ENCODE results near the gene ADAMTSL5.

The ADAMTSL5 gene

GRCh38 chr19:1465191-1466016, 47.4 kb downstream of the ADAMTSL5 start:
- peaks cover 24 to 41% (median 35%) of the 10 kb centered on the region in 10 experiments for H3K4me1 ChIP-seq
- peaks cover 2 to 22% (median 14%) of the 10 kb centered on the region in 11 experiments; a peak in 12 of 22 replicates for H3K36me3 ChIP-seq
- no peaks in the 10 kb centered on the region for H3K9me3 ChIP-seq (replicated peaks in 1 of 11)
- peaks cover 76 to 97% (median 82%) of the 10 kb centered on the region in 11 experiments for H4K20me1 ChIP-seq
- no peak for TF ChIP-seq Cebpa-rat (IDR thresholded peaks at IDR 0.05)
- H3K9ac ChIP-seq, result no peak overlapping the region
- no peak overlapping the region for H3K4me3 ChIP-seq
- H3K4me2 ChIP-seq, result peak overlapping the region in 7 of 11 experiments; percentile 4 to 60 (median 46); a peak in 8 of 22 replicates
- H3K27ac ChIP-seq, result no peak overlapping the region
- H3K27me3 ChIP-seq, result peaks cover 56 to 66% (median 61%) of the 10 kb centered on the region in 11 experiments

GRCh38 chr19:1461862-1462261, 51.0 kb downstream of the ADAMTSL5 start:
- Histone ChIP-seq H4K20me1 (peaks cover 48 to 96% (median 74%) of the 10 kb centered on the region in 11 experiments), H3K4me3 (no peak overlapping the region), H3K4me1 (peaks cover 4 to 34% (median 16%) of the 10 kb centered on the region in 10 experiments), H3K9me3 (replicated peaks in 1 of 11) (no peaks in the 10 kb centered on the region), H3K27me3 (peaks cover 28 to 47% (median 40%) of the 10 kb centered on the region in 11 experiments), H3K27ac (no peak overlapping the region), H3K4me2 (no peak overlapping the region), H3K36me3 (peaks cover 4 to 27% (median 20%) of the 10 kb centered on the region in 11 experiments; a peak in 12 of 22 replicates), H3K9ac (no peak overlapping the region)
- no peak for TF ChIP-seq Cebpa-rat (IDR thresholded peaks at IDR 0.05)

- H3K36me3 ChIP-seq, result peaks cover 0 to 19% (median 14%) of the 10 kb centered on the region in 11 experiments; a peak in 12 of 22 replicates
- H3K27ac ChIP-seq, result no peak overlapping the region
- no peak overlapping the region for H3K9ac ChIP-seq
- H3K9me3 ChIP-seq (replicated peaks in 1 of 11), result 0 out of 22 replicates have a peak, but pooled peaks cover 0 to 7% (median 0%) of the 10 kb centered on the region in 11 experiments
- peaks cover 43 to 94% (median 70%) of the 10 kb centered on the region in 11 experiments for H4K20me1 ChIP-seq
- peak overlapping the region in 5 of 11 experiments; percentile 28 to 64 (median 56); a peak in 9 of 22 replicates for H3K4me2 ChIP-seq
- no peak for TF ChIP-seq Cebpa-rat (IDR thresholded peaks at IDR 0.05)
- peaks cover 19 to 39% (median 26%) of the 10 kb centered on the region in 10 experiments for H3K4me1 ChIP-seq
- peaks cover 19 to 46% (median 36%) of the 10 kb centered on the region in 11 experiments for H3K27me3 ChIP-seq
- H3K4me3 ChIP-seq, result no peak overlapping the region
These were observed 52.5 kb downstream of the ADAMTSL5 start for GRCh38 chr19:1460033-1460995.

GRCh38 chr19:1459479-1459878, 53.3 kb downstream of the ADAMTSL5 start:
- Histone ChIP-seq H3K9ac (peak overlapping the region in 2 of 11 experiments; percentile 13 to 19; a peak in 1 of 22 replicates), H3K27me3 (peaks cover 14 to 46% (median 36%) of the 10 kb centered on the region in 11 experiments), H3K4me1 (peaks cover 28 to 44% (median 32%) of the 10 kb centered on the region in 10 experiments), H3K4me2 (peak overlapping the region in 5 of 11 experiments; percentile 28 to 64 (median 56); a peak in 9 of 22 replicates), H3K9me3 (replicated peaks in 1 of 11) (0 out of 22 replicates have a peak, but pooled peaks cover 0 to 7% (median 0%) of the 10 kb centered on the region in 11 experiments), H3K27ac (peak overlapping the region in 2 of 11 experiments; percentile 22 to 30; a peak in 2 of 22 replicates), H4K20me1 (peaks cover 34 to 90% (median 64%) of the 10 kb centered on the region in 11 experiments; a peak in 20 of 22 replicates), H3K36me3 (peaks cover 0 to 16% (median 14%) of the 10 kb centered on the region in 11 experiments; a peak in 12 of 22 replicates), H3K4me3 (no peak overlapping the region)
- TF ChIP-seq Cebpa-rat (IDR thresholded peaks at IDR 0.05), result no peak

- H3K4me2 ChIP-seq, result no peak overlapping the region
- H3K27ac ChIP-seq, result no peak overlapping the region
- H3K9ac ChIP-seq, result no peak overlapping the region
- H3K9me3 ChIP-seq (replicated peaks in 1 of 11), result 0 out of 22 replicates have a peak, but pooled peaks cover 0 to 7% (median 0%) of the 10 kb centered on the region in 11 experiments
- H4K20me1 ChIP-seq, result peaks cover 24 to 90% (median 61%) of the 10 kb centered on the region in 11 experiments; a peak in 20 of 22 replicates
- no peak overlapping the region for H3K4me3 ChIP-seq
- TF ChIP-seq Cebpa-rat (IDR thresholded peaks at IDR 0.05), result no peak
- H3K36me3 ChIP-seq, result peaks cover 0 to 16% (median 14%) of the 10 kb centered on the region in 11 experiments; a peak in 12 of 22 replicates
- peaks cover 29 to 59% (median 51%) of the 10 kb centered on the region in 11 experiments for H3K27me3 ChIP-seq
- peaks cover 43 to 58% (median 46%) of the 10 kb centered on the region in 10 experiments for H3K4me1 ChIP-seq
These were observed 54.9 kb downstream of the ADAMTSL5 start for GRCh38 chr19:1457892-1458291.

- peaks cover 24 to 94% (median 60%) of the 10 kb centered on the region in 11 experiments; a peak in 20 of 22 replicates for H4K20me1 ChIP-seq
- H3K4me1 ChIP-seq, result peaks cover 43 to 58% (median 48%) of the 10 kb centered on the region in 10 experiments
- no peak for TF ChIP-seq Cebpa-rat (IDR thresholded peaks at IDR 0.05)
- peaks cover 36 to 66% (median 58%) of the 10 kb centered on the region in 11 experiments for H3K27me3 ChIP-seq
- 0 out of 22 replicates have a peak, but pooled peaks cover 0 to 7% (median 0%) of the 10 kb centered on the region in 11 experiments for H3K9me3 ChIP-seq (replicated peaks in 1 of 11)
- no peak overlapping the region for H3K9ac ChIP-seq
- H3K4me2 ChIP-seq, result peak overlapping the region; percentile 79 to 97 (median 87); a peak in 19 of 22 replicates
- H3K27ac ChIP-seq, result no peak overlapping the region
- peaks cover 0 to 16% (median 14%) of the 10 kb centered on the region in 11 experiments; a peak in 12 of 22 replicates for H3K36me3 ChIP-seq
- no peak overlapping the region for H3K4me3 ChIP-seq
These were observed 55.6 kb downstream of the ADAMTSL5 start for GRCh38 chr19:1457031-1457739.

GRCh38 chr19:1456121-1456900, 56.5 kb downstream of the ADAMTSL5 start:
- H3K9me3 ChIP-seq (replicated peaks in 1 of 11), result 0 out of 22 replicates have a peak, but pooled peaks cover 0 to 7% (median 0%) of the 10 kb centered on the region in 11 experiments
- peaks cover 44 to 75% (median 67%) of the 10 kb centered on the region in 11 experiments for H3K27me3 ChIP-seq
- H4K20me1 ChIP-seq, result peaks cover 24 to 95% (median 64%) of the 10 kb centered on the region in 11 experiments; a peak in 20 of 22 replicates
- H3K4me2 ChIP-seq, result peak overlapping the region; percentile 79 to 97 (median 87)
- no peak for TF ChIP-seq Cebpa-rat (IDR thresholded peaks at IDR 0.05)
- H3K36me3 ChIP-seq, result peaks cover 0 to 16% (median 13%) of the 10 kb centered on the region in 11 experiments; a peak in 12 of 22 replicates
- H3K27ac ChIP-seq, result peak overlapping the region in 2 of 11 experiments; percentile 4 to 5; a peak in 1 of 22 replicates
- H3K4me1 ChIP-seq, result peaks cover 43 to 58% (median 48%) of the 10 kb centered on the region in 10 experiments
- peak overlapping the region in 2 of 10 experiments; percentile 14 to 16; a peak in 2 of 20 replicates for H3K4me3 ChIP-seq
- peak overlapping the region in 4 of 11 experiments; percentile 10 to 58 (median 43); a peak in 5 of 22 replicates for H3K9ac ChIP-seq

Measured in BLaER1 treated with 17β-estradiol and CSF1 and Interleukin-3, amounts not matched to agents 10 nM and 100 nM (cell line).